ENCODE results near the gene FEZ2.
A peak's percentile ranks its signal among the peaks of the same experiment; 100 is the strongest.

DNA sequence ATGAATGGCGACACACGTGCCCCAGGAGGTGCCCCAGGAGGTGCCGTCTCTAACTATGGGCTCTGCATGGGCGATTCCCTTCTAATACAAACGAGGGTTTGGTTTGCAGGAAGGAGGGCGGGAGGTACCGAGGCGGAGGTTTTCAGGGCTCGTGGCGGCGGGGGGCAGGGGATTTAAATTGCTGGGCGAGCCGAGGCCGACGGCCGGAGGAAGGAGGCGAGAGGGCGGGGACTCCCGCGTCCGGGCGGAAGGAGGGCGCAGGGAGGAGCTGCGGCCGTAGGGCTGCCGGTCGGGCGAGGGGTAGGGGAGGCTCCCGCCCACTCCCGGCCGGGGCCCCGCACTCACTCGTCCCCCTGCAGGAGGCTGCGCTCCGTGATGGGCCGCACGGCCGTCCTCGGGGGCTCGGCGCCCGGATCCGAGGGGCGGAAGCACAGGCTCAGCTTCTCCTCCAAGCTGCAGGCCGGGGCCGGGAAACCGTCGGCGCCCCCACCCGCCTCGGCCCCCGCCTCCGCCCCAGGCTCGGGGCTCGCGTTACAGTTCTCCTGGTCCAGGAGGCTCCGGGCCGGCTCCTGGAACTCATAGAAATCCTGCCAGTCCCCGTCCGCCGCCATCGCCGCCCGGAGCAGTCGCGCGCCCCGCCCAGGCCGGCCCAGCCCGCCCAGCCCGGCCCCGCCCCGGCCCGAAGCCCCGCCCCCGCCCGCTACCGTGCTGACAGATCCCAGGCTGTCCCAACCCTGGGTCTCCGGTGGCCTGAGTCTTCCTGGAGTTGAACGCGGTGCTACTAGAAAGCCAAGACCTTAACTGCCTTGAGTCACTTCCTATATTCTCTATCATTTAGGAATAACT lies at the start of gene FEZ2:
- TF ChIP-seq POLR2A (IDR thresholded peaks at IDR 0.05), result peak in 1 of 2 donors; percentile 35
- TF ChIP-seq, protein P1, sequence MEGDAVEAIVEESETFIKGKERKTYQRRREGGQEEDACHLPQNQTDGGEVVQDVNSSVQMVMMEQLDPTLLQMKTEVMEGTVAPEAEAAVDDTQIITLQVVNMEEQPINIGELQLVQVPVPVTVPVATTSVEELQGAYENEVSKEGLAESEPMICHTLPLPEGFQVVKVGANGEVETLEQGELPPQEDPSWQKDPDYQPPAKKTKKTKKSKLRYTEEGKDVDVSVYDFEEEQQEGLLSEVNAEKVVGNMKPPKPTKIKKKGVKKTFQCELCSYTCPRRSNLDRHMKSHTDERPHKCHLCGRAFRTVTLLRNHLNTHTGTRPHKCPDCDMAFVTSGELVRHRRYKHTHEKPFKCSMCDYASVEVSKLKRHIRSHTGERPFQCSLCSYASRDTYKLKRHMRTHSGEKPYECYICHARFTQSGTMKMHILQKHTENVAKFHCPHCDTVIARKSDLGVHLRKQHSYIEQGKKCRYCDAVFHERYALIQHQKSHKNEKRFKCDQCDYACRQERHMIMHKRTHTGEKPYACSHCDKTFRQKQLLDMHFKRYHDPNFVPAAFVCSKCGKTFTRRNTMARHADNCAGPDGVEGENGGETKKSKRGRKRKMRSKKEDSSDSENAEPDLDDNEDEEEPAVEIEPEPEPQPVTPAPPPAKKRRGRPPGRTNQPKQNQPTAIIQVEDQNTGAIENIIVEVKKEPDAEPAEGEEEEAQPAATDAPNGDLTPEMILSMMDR (IDR thresholded peaks at IDR 0.05), result no peak
